Amygdala (tissue), 56 donors: ENCODE data around the gene DDX50.
"Not testable (repeated sequence)": the region's sequence is repeated elsewhere in the genome, so short reads cannot be mapped to it uniquely, and the experiment has no call there.

Experiments
- DNase-seq, 56 donors: peaks; one replicate each; lab custom pipeline; 2025; lab: John Stamatoyannopoulos, UW

The DDX50 gene

DNA sequence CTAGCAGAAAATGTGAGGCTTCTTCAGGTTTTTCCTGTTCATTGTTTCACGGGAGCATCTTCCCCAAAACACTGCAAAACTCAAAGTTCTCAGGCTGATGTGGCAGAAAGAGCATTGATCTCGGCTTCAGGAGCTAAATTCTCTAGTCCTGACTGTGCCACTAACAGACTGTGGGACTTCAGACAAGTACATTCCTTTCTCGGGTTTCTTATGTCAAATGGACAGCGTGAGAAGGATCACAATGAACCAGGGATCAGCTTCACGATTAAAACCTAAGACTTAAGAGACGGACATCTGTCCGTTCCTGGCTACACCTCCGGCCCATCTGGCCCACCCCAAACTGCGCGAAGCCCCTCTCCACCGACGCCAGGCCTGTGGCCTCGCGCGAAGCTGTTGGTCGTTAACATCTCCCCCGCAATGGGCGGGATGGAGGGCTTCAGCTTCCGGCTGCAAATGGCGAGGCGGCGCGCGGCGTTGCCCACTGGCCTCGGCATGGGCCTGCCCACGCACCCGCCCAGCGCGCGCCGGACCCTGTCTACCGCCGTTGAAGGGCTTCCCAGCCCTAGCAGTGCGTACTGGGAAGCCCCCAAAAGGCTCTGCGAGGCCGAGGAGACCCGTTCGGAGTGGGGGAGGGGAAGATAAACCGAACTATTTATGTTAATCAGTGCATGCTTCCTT, 549 bp upstream of the DDX50 start:
- peak in 26 of 56 donors; percentile 38 to 97 (median 86) for DNase-seq

DNA sequence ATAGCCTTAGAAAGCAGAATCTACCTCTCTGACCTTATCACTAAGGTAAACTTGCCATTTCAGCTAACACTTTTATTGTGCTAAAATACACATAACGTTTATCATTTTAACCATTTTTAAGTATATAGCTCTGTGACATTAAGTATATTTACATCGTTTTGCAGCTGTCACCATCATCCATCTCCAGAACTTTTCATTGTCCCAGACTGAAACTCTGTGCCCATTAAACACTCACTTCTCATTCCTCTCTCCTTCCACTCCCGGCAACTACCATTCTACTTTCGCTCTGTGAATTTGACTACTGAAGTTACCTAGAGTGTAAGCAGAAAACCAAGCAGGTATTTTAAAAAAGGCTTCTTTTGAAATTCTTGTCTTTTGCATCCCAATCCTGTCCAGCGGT, 1.3 kb downstream of the DDX50 start:
- DNase-seq: no peak

DNA sequence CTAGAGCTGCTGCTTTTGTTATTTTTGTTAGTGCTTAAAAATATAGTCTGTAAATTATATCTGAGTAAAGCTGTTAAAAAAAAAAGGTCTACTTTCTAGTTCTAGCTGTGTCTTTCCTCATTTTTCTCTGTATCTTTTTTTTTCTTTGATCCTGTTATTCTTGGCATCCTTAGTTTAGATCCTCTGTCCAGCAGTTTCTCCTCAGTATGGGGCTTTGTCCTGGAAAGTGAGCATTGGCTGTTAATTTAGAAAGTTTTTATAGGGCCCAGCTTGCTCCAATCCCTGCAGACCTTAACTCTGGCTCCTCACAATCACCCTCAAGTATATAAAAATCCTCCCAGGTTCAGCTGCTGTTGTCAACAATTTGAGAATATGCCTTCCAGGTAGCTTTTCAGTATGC, 23.5 kb downstream of the DDX50 start:
- no peak for DNase-seq

DNA sequence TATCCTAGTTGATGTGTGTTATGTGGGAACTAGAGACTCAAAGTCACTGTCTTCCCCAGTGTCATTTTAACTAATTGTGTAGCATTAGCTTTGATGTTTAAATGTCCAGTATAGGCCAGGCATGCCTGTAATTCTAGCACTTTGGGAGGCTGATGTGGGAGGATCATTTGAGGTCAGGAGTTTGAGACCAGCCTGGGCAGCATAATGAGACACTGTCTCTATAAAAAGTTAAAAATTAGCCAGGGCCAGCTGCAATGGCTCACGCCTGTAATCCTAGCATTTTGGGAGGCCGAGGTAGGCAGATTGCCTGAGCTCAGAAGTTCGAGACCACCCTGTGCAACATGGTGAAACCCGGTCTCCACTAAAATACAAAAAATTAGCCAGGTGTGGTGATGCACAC, 24.4 kb downstream of the DDX50 start:
- no peak for DNase-seq

DNA sequence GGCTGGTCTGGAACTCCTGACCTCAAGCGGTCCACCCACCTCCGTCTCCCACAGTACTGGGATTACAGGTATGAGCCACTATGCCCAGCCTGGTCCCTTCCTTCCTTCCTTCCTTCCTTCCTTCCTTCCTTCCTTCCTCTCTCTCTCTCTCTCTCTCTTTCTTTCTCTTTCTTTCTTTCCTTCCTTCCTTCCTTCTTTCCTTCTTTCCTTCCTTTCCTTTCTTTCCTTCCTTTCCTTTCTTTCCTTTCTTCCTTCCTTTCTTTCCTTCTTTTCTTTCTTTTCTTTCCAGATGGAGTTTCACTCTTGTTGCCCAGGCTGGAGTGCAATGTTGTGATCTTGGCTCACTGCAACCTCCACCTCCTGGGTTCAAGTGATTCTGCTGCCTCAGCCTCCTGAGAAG, 28.0 kb downstream of the DDX50 start:
- DNase-seq: not testable (repeated sequence)

DNA sequence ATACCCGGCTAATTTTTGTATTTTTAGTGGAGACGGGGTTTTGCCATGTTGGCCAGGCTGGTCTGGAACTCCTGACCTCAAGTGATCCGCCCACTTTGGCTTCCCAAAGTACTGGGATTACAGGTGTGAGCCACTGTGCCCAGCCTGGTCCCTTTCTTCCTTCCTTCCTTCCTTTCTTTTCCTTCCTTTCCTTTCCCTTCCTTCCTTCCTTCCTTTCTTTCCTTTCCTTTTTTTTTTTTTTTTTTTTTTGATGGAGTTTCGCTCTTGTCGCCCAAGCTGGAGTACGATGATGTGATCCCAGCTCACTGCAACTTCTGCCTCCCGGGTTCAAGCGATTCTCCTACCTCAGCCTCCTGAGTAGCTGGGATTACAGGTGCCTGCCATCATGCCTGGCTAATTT, 28.8 kb downstream of the DDX50 start:
- DNase-seq: not testable (repeated sequence)

DNA sequence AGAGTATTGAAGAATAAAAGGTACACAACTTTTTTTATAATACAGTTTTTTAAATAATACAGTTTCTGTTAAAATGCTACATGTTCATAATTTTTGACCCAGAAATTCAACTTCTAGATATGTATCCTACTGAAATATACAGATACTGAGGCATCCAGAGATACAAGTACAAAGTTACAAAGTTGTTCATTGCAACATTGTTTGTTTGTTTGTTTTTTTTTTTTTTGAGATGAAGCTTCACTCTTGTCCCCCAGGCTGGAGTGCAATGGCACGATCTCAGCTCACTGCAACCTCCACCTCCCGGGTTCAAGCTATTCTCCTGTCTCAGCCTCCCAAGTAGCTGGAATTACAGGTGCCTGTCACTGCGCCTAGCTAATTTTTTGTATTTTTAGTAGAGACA, 31.7 kb downstream of the DDX50 start:
- DNase-seq: not testable (repeated sequence)

DNA sequence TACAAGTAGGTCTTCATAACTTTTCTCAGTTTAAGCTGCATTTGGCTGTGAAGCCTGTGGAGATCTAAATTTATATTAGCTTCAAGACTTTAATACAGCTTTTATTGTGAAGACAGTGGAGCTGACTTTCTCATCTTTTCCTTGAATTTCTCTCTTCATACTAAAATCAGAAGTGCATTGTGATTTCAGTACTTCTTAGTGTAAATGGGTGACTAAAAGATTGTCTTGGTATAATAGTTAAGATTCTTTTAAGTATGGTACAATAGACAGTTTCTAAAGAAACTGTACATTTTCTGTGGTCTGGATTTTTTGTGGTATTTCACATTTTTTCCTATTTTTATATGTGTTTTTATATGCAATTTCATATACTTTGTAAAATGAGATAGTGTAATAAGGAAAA, 33.9 kb downstream of the DDX50 start:
- no peak for DNase-seq

DNA sequence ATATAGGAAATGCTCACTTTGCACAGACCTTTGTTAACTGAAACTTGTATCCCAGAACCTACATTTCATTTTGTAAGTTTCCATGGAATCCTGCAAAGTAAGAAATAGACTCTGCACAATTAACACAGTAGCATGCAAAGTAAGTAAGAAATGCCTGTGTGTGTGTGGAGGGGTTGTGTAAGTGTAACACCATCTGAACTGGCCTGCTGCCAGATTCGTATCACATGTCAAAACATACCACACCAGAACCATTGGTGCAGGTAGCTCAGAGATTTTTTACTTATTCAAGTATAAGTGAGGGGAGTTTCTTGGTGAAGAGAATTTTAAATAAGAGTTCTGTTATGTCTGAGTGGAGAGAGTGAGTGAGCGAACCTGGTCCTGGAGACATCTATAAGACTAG, 37.0 kb downstream of the DDX50 start:
- DNase-seq: peak in 1 of 56 donors; percentile 5

DNA sequence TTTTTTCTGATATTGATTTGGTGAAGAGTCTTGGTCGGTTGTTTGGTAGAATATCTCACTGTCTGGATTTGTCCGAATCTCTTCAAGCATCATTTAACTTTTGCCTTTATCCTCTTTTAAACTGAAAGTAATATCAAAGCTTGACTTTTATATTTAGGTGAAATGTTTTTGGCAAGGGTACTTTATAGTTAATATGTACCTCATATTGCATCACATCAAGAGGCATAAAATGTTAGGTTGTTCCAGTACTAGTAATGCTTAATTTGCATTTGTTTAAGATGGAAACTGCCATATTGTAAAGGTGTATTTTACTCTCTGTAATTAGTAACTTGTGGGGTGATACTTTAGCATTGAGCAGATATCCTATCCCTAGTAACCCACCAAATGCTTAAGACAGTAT, 37.8 kb downstream of the DDX50 start:
- no peak for DNase-seq

DNA sequence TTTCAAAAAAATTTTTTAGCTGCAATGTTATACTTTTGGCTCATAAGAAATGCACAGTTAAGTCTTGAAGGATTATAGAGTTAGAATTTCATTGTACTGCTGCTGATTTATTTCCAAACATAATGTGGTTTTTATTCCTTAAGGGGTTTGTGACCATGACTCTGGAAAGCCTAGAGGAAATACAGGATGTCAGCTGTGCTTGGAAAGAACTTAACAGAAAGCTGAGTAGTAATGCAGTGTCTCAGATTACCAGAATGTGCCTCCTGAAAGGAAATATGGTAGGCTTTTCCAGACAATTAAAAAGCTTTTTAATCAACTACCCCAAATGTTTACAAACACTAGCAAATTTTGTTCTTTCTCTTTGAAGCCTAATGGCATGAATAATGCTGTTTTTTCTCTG, 39.8 kb downstream of the DDX50 start:
- not testable (repeated sequence) for DNase-seq

DNA sequence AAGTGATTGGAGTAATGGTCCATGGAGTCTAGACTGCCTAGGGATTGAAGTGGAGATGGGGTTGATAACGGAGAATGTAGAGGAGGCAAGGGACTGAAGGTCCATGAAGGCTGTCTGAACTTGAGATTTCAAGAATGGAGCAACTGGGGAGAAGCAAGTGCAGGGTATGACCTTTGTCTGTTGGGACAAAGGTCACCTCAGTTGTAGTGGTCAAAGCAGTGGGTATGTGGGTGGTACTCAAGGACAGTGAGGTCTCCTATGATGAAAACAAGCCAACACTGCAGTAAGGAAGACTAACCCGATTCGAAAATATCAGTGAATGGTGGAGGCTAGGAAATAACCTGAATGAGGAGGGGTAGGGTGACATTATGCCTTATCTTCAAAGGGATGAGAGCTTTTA, 49.5 kb downstream of the DDX50 start:
- no peak for DNase-seq

DNA sequence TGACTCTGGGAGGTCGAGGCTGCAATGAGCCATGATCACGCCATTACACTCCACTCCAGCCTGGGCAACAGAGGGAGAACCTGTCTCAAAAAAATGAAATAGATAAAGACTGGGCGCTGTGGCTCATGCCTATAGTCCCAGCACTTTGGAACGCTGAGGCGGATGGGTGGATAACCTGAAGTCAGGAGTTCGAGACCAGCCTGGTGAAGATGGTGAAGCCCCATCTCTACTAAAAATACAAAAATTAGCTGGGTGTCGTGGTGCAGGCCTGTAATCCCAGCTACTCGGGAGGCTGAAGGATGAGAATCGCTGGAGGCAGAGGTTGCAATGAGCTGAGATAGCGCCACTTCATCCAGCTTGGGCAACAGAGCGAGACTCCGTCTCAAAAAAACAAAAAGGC, 53.8 kb downstream of the DDX50 start:
- DNase-seq: no peak

DNA sequence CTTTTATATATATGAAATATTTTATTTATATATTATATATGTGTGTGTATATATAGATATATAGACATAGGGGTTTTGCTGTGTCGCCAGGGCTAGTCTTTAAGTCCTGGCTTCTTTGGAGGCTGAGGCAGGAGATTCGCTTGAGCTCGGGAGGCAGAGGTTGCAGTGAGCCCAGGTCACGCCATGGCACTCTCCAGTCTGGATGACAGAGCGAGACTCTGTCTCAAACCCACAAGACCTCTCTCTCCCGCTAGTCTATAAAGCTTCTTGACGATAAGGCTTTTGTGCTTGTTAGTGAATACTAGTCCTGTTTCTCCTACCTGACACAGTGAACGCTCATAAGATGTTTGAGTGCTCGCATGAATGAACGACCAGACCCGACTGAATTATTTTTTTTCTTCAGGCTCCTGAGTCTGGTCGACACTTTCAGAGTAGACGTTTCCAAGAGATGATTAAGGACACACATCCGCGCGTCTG, 54.3 kb downstream of the DDX50 start:
- DNase-seq: peak in 1 of 56 donors; percentile 17

DNA sequence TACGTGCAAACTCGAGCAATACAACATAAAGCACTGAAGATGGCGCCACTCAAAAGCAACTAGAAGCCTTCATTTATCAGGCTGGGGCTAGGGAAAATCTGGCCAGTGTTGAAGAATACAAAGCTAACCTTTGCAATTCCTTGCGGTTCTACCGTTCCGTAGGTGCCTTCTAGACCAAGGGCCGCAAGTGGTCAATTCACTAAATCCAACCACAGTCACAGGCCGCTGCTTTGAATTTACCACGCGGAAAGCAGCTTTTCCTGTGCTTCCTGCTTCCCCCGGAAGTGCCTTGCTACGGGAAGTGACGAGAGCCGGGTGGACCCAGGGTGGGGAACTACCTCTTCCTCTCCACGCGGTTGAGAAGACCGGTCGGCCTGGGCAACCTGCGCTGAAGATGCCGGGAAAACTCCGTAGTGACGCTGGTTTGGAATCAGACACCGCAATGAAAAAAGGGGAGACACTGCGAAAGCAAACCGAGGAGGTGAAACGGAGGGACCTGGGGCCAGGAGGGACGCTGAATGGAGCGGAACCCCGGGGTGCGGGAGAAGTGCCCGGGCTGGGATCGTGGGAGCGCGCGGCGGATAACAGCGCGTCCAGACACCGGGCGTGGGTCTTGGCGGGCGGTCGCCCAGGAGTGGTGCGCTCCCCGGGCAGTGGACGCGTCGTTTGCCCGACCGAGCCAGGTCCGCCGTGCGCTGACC, 54.9 kb downstream of the DDX50 start, which contains the start of gene DDX21:
DDX21 (plus strand) TSS at position 339 of the 701 bp plus-strand sequence; CDS start at position 395, 56 bp downstream.
- DNase-seq: peak; percentile 57 to 94 (median 87)

DNA sequence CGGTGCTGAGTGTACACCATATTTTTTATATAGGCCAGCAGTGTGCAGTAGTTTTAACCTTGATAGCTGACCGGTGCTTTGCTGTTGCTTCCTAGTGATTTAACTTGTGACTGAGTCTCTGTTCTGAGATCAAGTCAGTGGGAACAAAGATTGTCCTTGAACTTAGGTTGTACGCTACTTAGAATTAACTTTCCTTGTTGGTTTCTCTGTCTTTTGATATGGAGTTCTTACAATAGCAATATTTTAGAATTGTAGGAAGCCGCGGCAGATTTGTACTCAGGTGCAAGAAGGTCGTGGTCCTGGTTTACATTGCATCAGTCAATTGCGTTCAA, 56.1 kb downstream of the DDX50 start:
- DNase-seq: no peak

DNA sequence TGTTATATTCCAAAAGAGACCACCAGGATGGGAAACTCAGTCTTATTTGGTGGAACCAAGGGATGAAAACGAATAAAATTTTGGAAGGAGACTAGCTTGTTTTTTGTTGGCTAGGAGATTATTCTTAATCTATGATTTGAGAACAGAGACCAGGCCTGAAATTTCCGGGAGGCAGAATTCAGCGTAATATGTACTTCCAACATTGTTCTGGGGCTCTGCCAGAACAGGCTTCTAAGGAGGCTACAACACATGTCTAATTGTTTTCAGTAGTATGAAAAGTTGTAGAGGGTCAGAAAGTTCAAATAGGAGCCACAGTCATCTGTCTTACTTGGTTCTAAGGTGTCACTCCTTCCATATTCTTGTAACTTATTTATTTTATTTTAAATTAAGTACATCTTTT, 56.5 kb downstream of the DDX50 start:
- DNase-seq: no peak

DNA sequence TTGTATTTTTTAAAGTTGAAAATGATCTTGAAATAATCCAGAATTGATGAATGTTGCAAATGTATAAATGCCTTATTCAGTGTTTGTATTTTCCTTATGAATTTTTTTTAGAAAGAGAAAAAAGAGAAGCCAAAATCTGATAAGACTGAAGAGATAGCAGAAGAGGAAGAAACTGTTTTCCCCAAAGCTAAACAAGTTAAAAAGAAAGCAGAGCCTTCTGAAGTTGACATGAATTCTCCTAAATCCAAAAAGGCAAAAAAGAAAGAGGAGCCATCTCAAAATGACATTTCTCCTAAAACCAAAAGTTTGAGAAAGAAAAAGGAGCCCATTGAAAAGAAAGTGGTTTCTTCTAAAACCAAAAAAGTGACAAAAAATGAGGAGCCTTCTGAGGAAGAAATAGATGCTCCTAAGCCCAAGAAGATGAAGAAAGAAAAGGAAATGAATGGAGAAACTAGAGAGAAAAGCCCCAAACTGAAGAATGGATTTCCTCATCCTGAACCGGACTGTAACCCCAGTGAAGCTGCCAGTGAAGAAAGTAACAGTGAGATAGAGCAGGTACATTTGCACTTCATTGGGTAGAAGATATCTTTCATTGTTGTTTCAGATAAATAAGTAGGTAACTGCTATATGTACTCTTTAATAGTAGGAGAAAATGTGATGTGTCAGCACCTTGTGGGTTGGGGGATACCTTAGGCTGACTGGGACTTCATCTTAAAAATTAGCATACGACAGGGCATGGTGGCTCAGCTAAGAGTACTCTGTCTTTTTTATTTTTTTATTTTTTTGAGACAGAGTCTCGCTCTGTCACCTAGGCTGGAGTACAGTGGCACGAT, 58.8 kb downstream of the DDX50 start:
- DNase-seq: no peak

DNA sequence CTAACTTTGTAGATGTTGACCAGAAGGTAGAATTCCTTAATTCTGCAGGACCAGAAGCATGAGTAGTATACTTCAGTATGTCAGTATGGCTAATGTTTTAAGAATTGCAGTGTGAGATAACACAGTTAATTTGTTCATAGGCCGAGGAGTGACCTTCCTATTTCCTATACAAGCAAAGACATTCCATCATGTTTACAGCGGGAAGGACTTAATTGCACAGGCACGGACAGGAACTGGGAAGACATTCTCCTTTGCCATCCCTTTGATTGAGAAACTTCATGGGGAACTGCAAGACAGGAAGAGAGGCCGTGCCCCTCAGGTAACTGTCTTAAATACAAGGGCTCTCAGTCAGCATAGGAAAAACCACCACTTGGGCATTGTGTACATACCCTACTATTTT, 62.0 kb downstream of the DDX50 start:
- no peak for DNase-seq

DNA sequence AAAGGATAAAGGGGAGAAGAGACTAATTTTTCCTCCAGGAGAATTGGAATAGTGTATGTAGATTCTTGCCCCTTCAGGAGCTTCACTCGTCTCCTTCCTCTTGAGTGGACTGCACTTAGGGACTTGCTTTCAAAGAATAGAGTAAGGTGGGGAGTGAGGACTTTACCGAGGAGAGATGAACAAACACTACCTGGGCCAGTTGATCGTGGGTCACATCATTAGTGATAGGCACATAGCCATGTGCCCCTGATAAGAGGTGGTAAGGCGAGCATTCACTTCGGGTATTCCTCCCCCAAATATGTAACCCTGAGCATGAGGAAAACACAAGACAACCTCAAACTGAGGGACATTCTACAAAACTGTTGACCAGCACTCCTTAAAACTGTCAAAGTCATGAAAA, 72.9 kb downstream of the DDX50 start:
- no peak for DNase-seq

DNA sequence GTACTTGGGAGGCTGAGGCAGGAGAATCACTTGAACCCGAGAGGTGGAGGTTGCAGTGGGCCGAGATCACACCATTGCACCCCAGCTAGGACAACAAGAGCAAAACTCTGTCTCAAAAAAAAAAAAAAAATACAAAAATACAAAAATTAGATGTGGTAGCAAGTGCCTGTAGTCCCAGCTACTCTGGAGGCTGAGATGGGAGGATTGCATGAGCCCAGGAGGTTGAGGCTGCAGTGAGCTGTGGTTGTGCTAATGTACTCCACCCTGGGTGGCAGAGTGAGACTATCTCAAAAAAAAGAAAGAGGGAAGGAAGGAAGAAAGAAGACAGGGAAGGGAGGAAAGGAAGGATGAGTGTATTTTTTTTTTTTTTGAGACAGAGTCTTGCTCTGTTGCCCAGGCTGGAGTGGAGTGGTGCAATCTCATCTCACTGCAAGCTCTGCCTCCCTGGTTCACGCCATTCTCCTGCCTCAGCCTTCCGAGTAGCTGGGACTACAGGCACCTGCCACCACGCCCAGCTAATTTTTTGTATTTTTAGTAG, 74.9 kb downstream of the DDX50 start:
- DNase-seq: not testable (repeated sequence)
